Stimulated activated CD4-positive, alpha-beta T cell treated with anti-CD3 and anti-CD28 coated beads, Interleukin-15, amount 100 ng/mL, for 48 hours (primary cell): ENCODE measurements around the gene PATL2.
"Not testable (repeated sequence)": the region's sequence is repeated elsewhere in the genome, so short reads cannot be mapped to it uniquely, and the experiment has no call there.

Experiments used
- DNase-seq, 2 donors: peaks; one replicate each; pipeline ENCODE4 v3.0.0-alpha.2; 2020; ENCODE audit warnings: low read depth in 2 of 2

Gene PATL2

GRCh38 chr15:44719293-44719999 lies 8.3 kb upstream of the PATL2 start:
- peak; percentile 59 to 67 for DNase-seq

- no peak for DNase-seq
These were observed 7.8 kb upstream of the PATL2 start for GRCh38 chr15:44718927-44719292.

GRCh38 chr15:44718180-44718926 lies 7.2 kb upstream of the PATL2 start:
- DNase-seq = no peak

DNA sequence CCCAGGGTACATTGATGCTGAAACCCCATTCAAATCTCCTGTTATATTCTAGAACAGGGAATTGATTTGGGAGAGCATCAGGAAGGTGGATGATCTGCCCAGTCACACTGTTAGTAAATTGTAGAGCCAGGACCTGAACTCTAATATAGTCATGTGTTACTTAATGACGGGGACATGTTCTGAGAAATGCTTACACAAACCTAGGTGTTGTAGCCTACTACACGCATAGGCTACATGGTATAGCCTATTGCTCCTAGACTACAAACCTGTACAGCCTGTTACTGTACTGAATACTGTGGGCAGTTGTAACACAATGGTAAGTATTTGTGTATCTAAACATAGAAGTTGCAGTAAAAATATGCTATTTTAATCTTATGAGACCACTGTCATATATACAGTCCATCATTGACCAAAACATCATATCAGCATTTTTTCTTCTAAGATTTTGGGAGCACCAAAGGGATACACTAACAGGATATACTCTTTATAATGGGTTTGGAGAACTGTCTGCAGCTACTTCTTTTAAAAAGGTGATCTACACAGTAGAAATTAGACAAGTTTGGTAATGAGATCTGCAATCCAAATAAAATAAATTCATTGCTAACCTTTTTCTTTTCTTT lies 6.0 kb upstream of the PATL2 start:
- DNase-seq = no peak

GRCh38 chr15:44715797-44716334 lies 4.7 kb upstream of the PATL2 start:
- DNase-seq = no peak

- DNase-seq = no peak
These were observed 4.1 kb upstream of the PATL2 start for GRCh38 chr15:44715142-44715796.

DNA sequence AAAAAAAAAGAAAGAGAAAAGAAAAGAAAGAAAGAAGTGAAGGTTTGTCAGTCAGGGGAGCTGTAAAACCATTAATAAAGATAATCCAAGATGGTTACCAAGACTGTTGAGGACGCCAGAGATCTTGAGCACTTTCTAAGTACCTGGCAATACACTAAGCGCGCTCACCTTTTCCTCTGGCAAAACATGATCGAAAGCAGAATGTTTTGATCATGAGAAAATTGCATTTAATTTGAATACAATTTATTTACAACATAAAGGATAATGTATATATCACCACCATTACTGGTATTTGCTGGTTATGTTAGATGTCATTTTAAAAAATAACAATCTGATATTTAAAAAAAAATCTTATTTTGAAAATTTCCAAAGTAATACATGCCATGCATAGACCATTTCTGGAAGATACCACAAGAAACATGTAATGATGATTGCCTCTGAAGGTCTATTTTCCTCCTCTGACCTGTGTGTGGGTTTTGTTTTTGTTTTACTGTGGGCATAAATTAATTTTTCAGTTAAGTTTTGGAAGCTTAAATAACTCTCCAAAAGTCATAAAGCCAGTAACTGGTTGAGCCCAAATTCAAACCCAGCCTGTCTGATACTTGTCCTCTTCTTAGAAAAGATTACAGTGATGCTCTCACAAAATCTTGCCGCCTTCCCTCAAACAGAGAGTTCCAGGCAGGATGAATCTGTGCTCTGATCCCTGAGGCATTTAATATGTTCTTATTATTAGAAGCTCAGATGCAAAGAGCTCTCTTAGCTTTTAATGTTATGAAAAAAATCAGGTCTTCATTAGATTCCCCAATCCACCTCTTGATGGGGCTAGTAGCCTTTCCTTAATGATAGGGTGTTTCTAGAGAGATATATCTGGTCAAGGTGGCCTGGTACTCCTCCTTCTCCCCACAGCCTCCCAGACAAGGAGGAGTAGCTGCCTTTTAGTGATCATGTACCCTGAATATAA lies 2.2 kb upstream of the PATL2 start:
- no peak for DNase-seq

DNA sequence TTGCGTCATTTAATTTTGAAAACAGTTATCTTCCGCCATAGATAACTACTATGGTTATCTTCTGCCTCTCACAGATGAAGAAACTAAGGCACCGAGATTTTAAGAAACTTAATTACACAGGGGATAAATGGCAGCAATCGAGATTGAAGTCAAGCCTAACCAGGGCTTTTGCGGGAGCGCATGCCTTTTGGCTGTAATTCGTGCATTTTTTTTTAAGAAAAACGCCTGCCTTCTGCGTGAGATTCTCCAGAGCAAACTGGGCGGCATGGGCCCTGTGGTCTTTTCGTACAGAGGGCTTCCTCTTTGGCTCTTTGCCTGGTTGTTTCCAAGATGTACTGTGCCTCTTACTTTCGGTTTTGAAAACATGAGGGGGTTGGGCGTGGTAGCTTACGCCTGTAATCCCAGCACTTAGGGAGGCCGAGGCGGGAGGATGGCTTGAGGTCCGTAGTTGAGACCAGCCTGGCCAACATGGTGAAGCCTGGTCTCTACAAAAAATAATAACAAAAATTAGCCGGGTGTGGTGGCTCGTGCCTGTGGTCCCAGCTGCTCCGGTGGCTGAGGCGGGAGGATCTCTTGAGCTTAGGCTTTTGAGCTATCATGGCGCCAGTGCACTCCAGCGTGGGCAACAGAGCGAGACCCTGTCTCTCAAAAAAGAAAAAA lies 1.4 kb upstream of the PATL2 start:
- peak; percentile 42 to 58 for DNase-seq

- DNase-seq = no peak
These were observed 721 bp upstream of the PATL2 start for GRCh38 chr15:44711743-44712345.

- DNase-seq = no peak
These were observed 657 bp downstream of the PATL2 start for GRCh38 chr15:44710236-44711095.

GRCh38 chr15:44706946-44707636 lies 4.0 kb downstream of the PATL2 start:
- DNase-seq = no peak

DNA sequence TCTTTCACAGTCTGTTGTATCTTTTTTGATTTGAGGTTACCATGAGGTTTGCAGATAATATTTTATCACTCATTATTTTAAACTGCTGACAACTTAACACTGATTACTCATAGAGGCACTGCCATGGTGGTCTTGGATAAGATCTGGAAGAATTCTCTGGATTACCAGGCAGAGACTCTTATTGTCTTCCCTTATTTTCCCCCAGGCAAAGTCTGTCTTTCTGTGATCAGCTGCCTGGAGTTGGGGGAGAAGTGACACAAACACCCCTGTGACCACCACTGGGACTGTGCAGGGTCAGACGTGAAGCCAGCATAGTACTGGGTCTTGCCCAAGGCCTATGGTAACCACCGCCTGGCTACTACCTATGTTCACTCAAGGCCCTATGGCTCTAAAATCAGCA lies 4.7 kb downstream of the PATL2 start:
- no peak for DNase-seq

GRCh38 chr15:44705986-44706385 lies 5.1 kb downstream of the PATL2 start:
- DNase-seq = no peak

DNA sequence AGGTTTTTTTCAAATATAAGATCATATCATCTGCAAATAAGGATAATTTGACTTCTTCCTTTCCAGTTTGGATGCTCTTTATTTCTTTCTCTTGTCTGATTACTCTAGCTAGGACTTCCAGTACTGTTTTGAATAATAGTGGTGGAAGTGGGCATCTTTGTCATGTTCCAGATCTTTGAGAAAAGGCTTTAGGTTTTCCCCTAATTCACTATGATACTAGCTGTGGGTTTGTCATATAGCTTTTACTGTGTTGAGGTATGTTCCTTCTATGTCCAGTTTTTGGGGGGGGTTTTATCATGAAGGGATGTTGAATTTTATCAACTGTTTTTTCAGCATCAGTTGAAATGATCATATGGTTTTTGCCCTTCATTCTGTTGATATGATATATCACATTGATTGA lies 10.4 kb downstream of the PATL2 start:
- not testable (repeated sequence) for DNase-seq

- DNase-seq = no peak
These were observed 12.5 kb downstream of the PATL2 start for GRCh38 chr15:44698641-44699040.

DNA sequence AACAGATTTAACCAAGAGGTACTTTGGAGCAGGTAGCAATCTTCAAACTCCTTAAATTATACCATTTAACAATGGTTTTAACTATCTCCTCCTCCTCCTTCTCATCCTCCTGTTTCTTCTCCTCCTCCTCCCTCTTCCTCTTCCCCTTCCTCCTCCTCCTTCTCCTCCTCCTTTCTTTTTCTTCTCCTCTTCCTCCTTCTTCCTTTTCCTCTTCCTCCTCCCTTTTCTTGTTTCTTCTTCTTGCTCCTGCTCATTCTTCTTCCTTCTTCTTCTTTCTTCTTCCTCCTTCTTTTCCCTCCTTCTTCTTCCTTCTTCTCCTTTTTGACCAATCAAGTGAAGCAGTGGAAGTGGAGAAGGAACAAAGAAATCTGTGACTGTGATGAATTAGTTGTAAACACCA lies 14.1 kb downstream of the PATL2 start:
- no peak for DNase-seq

DNA sequence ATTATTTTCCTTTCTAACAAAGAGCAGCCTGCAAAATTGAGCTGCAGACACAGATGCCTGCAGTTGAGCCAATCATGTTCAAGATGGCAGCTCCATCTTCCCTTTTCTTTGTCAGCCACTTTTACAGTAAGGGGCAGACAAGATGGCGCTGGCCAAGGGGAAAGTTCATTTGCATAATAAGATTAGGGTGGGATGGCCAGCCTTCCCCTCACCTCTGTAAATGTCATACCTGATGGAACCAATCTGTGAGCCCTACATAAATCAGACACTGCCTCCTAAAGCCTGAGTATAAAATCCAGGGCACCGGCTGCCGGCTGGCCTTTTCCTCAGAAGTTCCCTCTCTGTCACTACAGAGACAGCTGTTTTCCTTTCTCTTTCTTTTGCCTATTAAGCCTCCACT lies 15.8 kb downstream of the PATL2 start:
- no peak for DNase-seq

DNA sequence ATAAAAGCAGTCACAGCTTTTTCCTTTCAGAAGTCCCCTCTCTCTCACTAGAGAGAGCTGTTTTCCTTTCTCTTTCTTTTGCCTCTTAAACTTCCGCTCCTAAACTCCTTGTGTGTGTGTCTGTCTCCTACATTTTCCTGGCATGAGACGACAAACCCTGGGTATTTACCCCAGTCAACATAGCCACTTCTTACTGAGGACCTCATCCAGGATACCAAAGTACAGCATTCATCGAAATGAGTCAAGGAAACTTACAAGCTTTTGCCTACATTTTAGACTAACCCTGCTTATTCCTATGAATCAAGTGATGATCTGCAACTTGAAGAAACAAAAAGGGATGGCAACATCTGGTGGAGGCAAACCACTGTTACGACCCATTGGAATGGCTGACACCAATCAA lies 16.7 kb downstream of the PATL2 start:
- DNase-seq = no peak

DNA sequence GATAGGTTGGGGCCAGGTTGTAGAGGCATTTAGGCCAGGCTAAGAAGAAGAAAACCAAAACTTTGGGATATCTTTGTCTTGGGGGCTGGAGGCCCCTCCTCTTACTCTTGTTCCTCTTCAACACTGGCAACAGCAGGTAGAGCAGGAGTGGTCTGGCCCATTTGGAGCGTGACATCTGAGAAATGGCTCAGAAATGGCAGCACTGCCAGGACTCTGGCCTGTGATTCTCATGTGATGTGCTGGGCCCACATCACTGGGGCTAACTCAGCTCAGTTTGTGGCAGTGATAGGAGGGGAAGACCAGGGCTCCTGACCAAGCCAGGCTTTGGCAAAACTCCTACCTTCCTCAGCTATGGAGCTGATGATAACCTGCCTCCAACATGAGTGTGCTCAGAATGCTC lies 18.5 kb downstream of the PATL2 start:
- DNase-seq = no peak
